GM15510 (cell line): ENCODE measurements around the gene PCMTD2.
A peak's percentile ranks its signal among the peaks of the same experiment; 100 is the strongest.

Experiments
- POLR2A ChIP-seq: IDR thresholded peaks from 3 replicates; pipeline ENCODE4 v1.6.1; 2011; ENCODE audit warnings: borderline replicate concordance; ENCODE audit not compliant: insufficient read length; ENCODE audit errors: extremely low read depth

PCMTD2 gene

GRCh38 chr20:64255361-64256281 is at the start of gene PCMTD2:
TSS of gene PCMTD2 (plus strand) at chr20:64255748. CDS start at chr20:64259966, 4,218 bp downstream.
- peak; percentile 87 for TF ChIP-seq POLR2A

GRCh38 chr20:64206614-64207013 is 48.9 kb upstream of the PCMTD2 start:
- no peak for TF ChIP-seq POLR2A

GRCh38 chr20:64207641-64208590 is 47.6 kb upstream of the PCMTD2 start:
- TF ChIP-seq POLR2A, result no peak

GRCh38 chr20:64209148-64209547 is 46.4 kb upstream of the PCMTD2 start:
- no peak for TF ChIP-seq POLR2A

- no peak for TF ChIP-seq POLR2A
These were observed 44.7 kb upstream of the PCMTD2 start for GRCh38 chr20:64210656-64211369.

- no peak for TF ChIP-seq POLR2A
These were observed 43.5 kb upstream of the PCMTD2 start for GRCh38 chr20:64211874-64212658.

GRCh38 chr20:64212755-64213154 is 42.8 kb upstream of the PCMTD2 start:
- TF ChIP-seq POLR2A, result no peak

- no peak for TF ChIP-seq POLR2A
These were observed 41.4 kb upstream of the PCMTD2 start for GRCh38 chr20:64214113-64214512.

GRCh38 chr20:64214952-64215351 is 40.6 kb upstream of the PCMTD2 start:
- no peak for TF ChIP-seq POLR2A

GRCh38 chr20:64216036-64216435 is 39.5 kb upstream of the PCMTD2 start:
- no peak for TF ChIP-seq POLR2A

GRCh38 chr20:64216910-64217309 is 38.6 kb upstream of the PCMTD2 start:
- TF ChIP-seq POLR2A, result no peak

- TF ChIP-seq POLR2A, result no peak
These were observed 37.9 kb upstream of the PCMTD2 start for GRCh38 chr20:64217539-64218221.

GRCh38 chr20:64219202-64219601 is 36.3 kb upstream of the PCMTD2 start:
- TF ChIP-seq POLR2A, result no peak
